ENCODE measurements around the gene SKI.

GRCh38 chr1:2232255-2232915, 4.3 kb downstream of the SKI start:
- no peak for TF ChIP-seq CTCF (IDR thresholded peaks at IDR 0.05; ENCODE audit: poor library complexity)
- TF ChIP-seq EZH2phosphoT487 (IDR thresholded peaks at IDR 0.05; ENCODE audit: low read depth, severe bottlenecking, unreplicated experiment), result no peak
